ENCODE measurements around the gene HPGDS.

DNA sequence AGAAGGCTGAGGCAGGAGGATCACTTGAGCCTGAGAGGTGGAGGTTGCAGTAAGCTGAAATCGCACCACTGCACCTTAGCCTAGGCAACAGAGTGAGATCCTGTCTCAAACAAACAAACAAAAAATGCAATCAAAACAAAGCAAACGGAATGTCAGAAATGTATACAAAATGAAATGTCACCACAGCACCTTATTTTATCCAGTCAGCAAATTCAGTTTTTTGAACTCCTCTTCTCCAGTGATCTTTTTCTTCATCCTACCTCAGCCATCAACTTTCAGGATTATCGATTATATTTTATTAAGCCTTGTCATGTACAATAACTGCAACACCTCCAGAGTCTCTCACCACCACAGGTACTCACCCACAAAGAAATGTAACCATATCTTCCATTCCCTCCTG is 31.1 kb upstream of the HPGDS start:
- TF ChIP-seq, protein P1, sequence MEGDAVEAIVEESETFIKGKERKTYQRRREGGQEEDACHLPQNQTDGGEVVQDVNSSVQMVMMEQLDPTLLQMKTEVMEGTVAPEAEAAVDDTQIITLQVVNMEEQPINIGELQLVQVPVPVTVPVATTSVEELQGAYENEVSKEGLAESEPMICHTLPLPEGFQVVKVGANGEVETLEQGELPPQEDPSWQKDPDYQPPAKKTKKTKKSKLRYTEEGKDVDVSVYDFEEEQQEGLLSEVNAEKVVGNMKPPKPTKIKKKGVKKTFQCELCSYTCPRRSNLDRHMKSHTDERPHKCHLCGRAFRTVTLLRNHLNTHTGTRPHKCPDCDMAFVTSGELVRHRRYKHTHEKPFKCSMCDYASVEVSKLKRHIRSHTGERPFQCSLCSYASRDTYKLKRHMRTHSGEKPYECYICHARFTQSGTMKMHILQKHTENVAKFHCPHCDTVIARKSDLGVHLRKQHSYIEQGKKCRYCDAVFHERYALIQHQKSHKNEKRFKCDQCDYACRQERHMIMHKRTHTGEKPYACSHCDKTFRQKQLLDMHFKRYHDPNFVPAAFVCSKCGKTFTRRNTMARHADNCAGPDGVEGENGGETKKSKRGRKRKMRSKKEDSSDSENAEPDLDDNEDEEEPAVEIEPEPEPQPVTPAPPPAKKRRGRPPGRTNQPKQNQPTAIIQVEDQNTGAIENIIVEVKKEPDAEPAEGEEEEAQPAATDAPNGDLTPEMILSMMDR (IDR thresholded peaks at IDR 0.05; ENCODE audit: low read depth, low read length, poor library complexity, severe bottlenecking): no peak
- TF ChIP-seq EZH2phosphoT487 (IDR thresholded peaks at IDR 0.05; ENCODE audit: borderline replicate concordance, low read length): no peak
